ENCODE data around the gene CRYBG1. TPM values are rescaled to one million over a fixed set of nuclear protein-coding genes. Genes with fewer than 3 reads are reported as not detected.

CRYBG1 gene
- total RNA-seq, 1 donor from 2014 or later, result 0.06 TPM

DNA sequence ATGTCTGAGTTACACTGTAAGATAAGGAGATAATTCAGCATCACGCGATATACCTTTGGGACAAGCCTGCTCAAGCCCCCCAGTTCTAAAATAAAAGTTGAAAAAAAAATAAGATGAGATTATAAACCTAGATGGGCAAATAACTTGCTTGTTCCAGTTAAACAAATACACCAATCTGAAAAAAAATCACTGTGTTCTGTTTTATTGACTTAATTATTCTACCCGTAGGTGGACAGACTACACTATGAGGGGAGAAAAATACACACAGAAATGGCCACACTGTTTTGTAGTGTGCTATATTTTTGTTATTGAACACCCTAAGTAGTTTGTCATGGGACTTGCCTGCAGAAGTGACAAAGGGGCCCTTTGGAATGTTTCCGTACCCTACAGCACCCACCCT is 70.9 kb downstream of the CRYBG1 start:
- no peak overlapping the region for H3K4me2 ChIP-seq
- no peaks in the 10 kb centered on the region for H3K27me3 Mint-ChIP-seq (ENCODE audit: insufficient read depth, low read depth)
- no peaks in the 10 kb centered on the region for H3K27me3 ChIP-seq
- H3K36me3 Mint-ChIP-seq, result no peaks in the 10 kb centered on the region
- no peaks in the 10 kb centered on the region for H3K9me3 ChIP-seq (ENCODE audit: low read depth)
- no peaks in the 10 kb centered on the region for H3K4me1 ChIP-seq
- H3K9me3 Mint-ChIP-seq, result no peaks in the 10 kb centered on the region
- H2AFZ ChIP-seq (replicated peaks), result no peak overlapping the region
- no peaks in the 10 kb centered on the region for H3K36me3 ChIP-seq
- no peaks in the 10 kb centered on the region for H3K79me2 ChIP-seq (ENCODE audit: low read depth)
- H3K4me3 ChIP-seq, result no peak overlapping the region
- no peaks in the 10 kb centered on the region for H4K20me1 ChIP-seq (ENCODE audit: low read depth)
- no peak overlapping the region for H3K27ac ChIP-seq
- H3K9ac ChIP-seq, result no peak overlapping the region
- DNase-seq (ENCODE audit: low spot score), result no peak
- no peak overlapping the region for H3K4me3 Mint-ChIP-seq
- TF ChIP-seq EZH2 (IDR thresholded peaks at IDR 0.05) (no peak), EZH2phosphoT487 (IDR thresholded peaks at IDR 0.05) (no peak)
- TF ChIP-seq, protein P1, sequence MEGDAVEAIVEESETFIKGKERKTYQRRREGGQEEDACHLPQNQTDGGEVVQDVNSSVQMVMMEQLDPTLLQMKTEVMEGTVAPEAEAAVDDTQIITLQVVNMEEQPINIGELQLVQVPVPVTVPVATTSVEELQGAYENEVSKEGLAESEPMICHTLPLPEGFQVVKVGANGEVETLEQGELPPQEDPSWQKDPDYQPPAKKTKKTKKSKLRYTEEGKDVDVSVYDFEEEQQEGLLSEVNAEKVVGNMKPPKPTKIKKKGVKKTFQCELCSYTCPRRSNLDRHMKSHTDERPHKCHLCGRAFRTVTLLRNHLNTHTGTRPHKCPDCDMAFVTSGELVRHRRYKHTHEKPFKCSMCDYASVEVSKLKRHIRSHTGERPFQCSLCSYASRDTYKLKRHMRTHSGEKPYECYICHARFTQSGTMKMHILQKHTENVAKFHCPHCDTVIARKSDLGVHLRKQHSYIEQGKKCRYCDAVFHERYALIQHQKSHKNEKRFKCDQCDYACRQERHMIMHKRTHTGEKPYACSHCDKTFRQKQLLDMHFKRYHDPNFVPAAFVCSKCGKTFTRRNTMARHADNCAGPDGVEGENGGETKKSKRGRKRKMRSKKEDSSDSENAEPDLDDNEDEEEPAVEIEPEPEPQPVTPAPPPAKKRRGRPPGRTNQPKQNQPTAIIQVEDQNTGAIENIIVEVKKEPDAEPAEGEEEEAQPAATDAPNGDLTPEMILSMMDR (IDR thresholded peaks at IDR 0.05), result no peak
- no peak overlapping the region for H3K27ac Mint-ChIP-seq
- no peaks in the 10 kb centered on the region for H3F3A ChIP-seq (ENCODE audit: low read depth)
- no peaks in the 10 kb centered on the region for H3K4me1 Mint-ChIP-seq

DNA sequence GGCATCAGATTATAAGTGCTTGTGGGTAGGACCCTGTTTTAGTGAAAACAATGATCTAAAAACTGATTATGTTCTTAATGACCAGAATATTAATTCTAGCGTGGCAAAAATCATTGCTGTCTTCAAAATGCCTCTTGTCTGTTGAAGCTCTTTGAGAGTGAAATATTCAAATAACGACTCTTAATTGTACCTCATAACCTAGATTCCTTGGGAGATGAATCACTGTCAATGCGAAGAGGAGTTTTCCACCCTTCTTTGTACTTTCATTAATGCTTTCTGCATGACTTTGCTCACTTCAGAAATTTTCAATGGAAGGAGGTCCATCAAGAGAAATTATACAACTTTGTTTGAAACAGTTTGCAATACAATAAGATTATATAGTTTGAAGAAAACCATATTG is 71.5 kb downstream of the CRYBG1 start:
- H3K79me2 ChIP-seq (ENCODE audit: low read depth), result no peaks in the 10 kb centered on the region
- Mint-ChIP-seq H3K27me3 (ENCODE audit: insufficient read depth, low read depth) (no peaks in the 10 kb centered on the region), H3K9me3 (no peaks in the 10 kb centered on the region), H3K27ac (no peak overlapping the region), H3K36me3 (no peaks in the 10 kb centered on the region), H3K4me3 (no peak overlapping the region), H3K4me1 (no peaks in the 10 kb centered on the region)
- TF ChIP-seq EZH2phosphoT487 (IDR thresholded peaks at IDR 0.05) (no peak), EZH2 (IDR thresholded peaks at IDR 0.05) (no peak)
- TF ChIP-seq, protein P1 (IDR thresholded peaks at IDR 0.05), result no peak
- H2AFZ ChIP-seq (replicated peaks), result no peak overlapping the region
- no peaks in the 10 kb centered on the region for H3K9me3 ChIP-seq (ENCODE audit: low read depth)
- no peaks in the 10 kb centered on the region for H4K20me1 ChIP-seq (ENCODE audit: low read depth)
- no peak for DNase-seq (ENCODE audit: low spot score)
- H3K27me3 ChIP-seq, result no peaks in the 10 kb centered on the region
- H3K4me2 ChIP-seq, result no peak overlapping the region
- no peaks in the 10 kb centered on the region for H3F3A ChIP-seq (ENCODE audit: low read depth)
- no peak overlapping the region for H3K9ac ChIP-seq
- H3K4me1 ChIP-seq, result no peaks in the 10 kb centered on the region
- H3K4me3 ChIP-seq, result no peak overlapping the region
- no peak overlapping the region for H3K27ac ChIP-seq
- no peaks in the 10 kb centered on the region for H3K36me3 ChIP-seq

DNA sequence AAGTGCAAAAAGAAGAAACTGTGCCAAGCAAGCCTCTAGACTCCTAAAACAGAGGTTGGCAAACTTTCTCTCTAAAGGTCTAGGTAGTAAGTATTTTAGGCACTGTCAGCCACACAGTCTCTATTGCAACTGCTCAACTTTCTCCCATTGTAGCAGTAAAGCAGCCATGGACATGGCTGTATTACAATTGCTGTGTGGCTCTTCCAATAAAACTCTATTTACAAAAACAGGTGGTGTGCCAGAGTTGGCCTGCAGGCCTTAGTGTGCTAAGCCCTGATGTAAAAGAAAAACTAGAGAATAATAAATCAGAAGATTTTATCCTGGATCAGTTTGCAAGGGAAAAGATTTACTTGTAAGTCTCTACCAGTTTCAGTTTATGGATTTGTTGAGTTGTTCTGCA is 74.0 kb downstream of the CRYBG1 start:
- TF ChIP-seq EZH2 (IDR thresholded peaks at IDR 0.05), result no peak
- TF ChIP-seq, protein P1 (IDR thresholded peaks at IDR 0.05), result no peak
- TF ChIP-seq EZH2phosphoT487 (IDR thresholded peaks at IDR 0.05), result no peak

More for the DNA sequence above, 74.0 kb downstream of the CRYBG1 start:
- no peaks in the 10 kb centered on the region for H3F3A ChIP-seq (ENCODE audit: low read depth)
- no peak for DNase-seq (ENCODE audit: low spot score)
- no peaks in the 10 kb centered on the region for H3K36me3 ChIP-seq
- Mint-ChIP-seq H3K27ac (no peak overlapping the region), H3K9me3 (no peaks in the 10 kb centered on the region), H3K27me3 (ENCODE audit: insufficient read depth, low read depth) (no peaks in the 10 kb centered on the region), H3K4me1 (no peaks in the 10 kb centered on the region), H3K4me3 (no peak overlapping the region), H3K36me3 (no peaks in the 10 kb centered on the region)
- H3K9ac ChIP-seq, result no peak overlapping the region
- H3K4me2 ChIP-seq, result no peak overlapping the region
- H3K4me1 ChIP-seq, result no peaks in the 10 kb centered on the region
- no peak overlapping the region for H3K4me3 ChIP-seq
- no peaks in the 10 kb centered on the region for H3K27me3 ChIP-seq
- no peaks in the 10 kb centered on the region for H3K79me2 ChIP-seq (ENCODE audit: low read depth)
- H4K20me1 ChIP-seq (ENCODE audit: low read depth), result no peaks in the 10 kb centered on the region
- no peak overlapping the region for H3K27ac ChIP-seq
- H2AFZ ChIP-seq (replicated peaks), result no peak overlapping the region
- no peaks in the 10 kb centered on the region for H3K9me3 ChIP-seq (ENCODE audit: low read depth)

Measured in neural progenitor cell (in vitro differentiated cells).